ENCODE results near the gene C1orf87.

Gene C1orf87

GRCh38 chr1:60073605-60074278 lies at the start of gene C1orf87:
C1orf87 (minus strand) TSS chr1:60073770; CDS start chr1:60072643, 1,127 bp downstream.
- DNase-seq = no peak

GRCh38 chr1:60118085-60118484 lies 44.5 kb upstream of the C1orf87 start:
- DNase-seq = no peak

GRCh38 chr1:60114745-60115318 lies 41.3 kb upstream of the C1orf87 start:
- DNase-seq = no peak

GRCh38 chr1:60113596-60113995 lies 40.0 kb upstream of the C1orf87 start:
- no peak for DNase-seq

GRCh38 chr1:60113028-60113427 lies 39.5 kb upstream of the C1orf87 start:
- no peak for DNase-seq

GRCh38 chr1:60111716-60112115 lies 38.1 kb upstream of the C1orf87 start:
- DNase-seq = no peak

GRCh38 chr1:60111118-60111517 lies 37.5 kb upstream of the C1orf87 start:
- no peak for DNase-seq

- no peak for DNase-seq
Observed at GRCh38 chr1:60108196-60108595, 34.6 kb upstream of the C1orf87 start.

GRCh38 chr1:60103186-60103585 lies 29.6 kb upstream of the C1orf87 start:
- DNase-seq = no peak

- no peak for DNase-seq
Observed at GRCh38 chr1:60102267-60103061, 28.9 kb upstream of the C1orf87 start.

- DNase-seq = no peak
Observed at GRCh38 chr1:60101516-60101915, 27.9 kb upstream of the C1orf87 start.

- no peak for DNase-seq
Observed at GRCh38 chr1:60091195-60091715, 17.7 kb upstream of the C1orf87 start.

- no peak for DNase-seq
Observed at GRCh38 chr1:60090655-60091054, 17.1 kb upstream of the C1orf87 start.

- no peak for DNase-seq
Observed at GRCh38 chr1:60088620-60089155, 15.1 kb upstream of the C1orf87 start.

GRCh38 chr1:60087681-60088080 lies 14.1 kb upstream of the C1orf87 start:
- DNase-seq = no peak

- no peak for DNase-seq
Observed at GRCh38 chr1:60078182-60078581, 4.6 kb upstream of the C1orf87 start.

- DNase-seq = no peak
Observed at GRCh38 chr1:60071296-60071695, 2.3 kb downstream of the C1orf87 start.

- DNase-seq = no peak
Observed at GRCh38 chr1:60069691-60070090, 3.9 kb downstream of the C1orf87 start.

GRCh38 chr1:60068393-60069045 lies 5.1 kb downstream of the C1orf87 start:
- DNase-seq = no peak

GRCh38 chr1:60066001-60066400 lies 7.6 kb downstream of the C1orf87 start:
- DNase-seq = no peak

GRCh38 chr1:60065199-60065598 lies 8.4 kb downstream of the C1orf87 start:
- no peak for DNase-seq

GRCh38 chr1:60063561-60063960 lies 10.0 kb downstream of the C1orf87 start:
- DNase-seq = no peak

GRCh38 chr1:60059468-60059867 lies 14.1 kb downstream of the C1orf87 start:
- DNase-seq = no peak
